GM03348 (cell line): ENCODE results near the gene CFTR.

ENCODE experiments used
- DNase-seq: peaks from one replicate; pipeline ENCODE4 v3.0.0; 2012; ENCODE audit warnings: low spot score

The CFTR gene

GRCh38 chr7:117652943-117653680 is 173.3 kb downstream of the CFTR start:
- DNase-seq = no peak

DNA sequence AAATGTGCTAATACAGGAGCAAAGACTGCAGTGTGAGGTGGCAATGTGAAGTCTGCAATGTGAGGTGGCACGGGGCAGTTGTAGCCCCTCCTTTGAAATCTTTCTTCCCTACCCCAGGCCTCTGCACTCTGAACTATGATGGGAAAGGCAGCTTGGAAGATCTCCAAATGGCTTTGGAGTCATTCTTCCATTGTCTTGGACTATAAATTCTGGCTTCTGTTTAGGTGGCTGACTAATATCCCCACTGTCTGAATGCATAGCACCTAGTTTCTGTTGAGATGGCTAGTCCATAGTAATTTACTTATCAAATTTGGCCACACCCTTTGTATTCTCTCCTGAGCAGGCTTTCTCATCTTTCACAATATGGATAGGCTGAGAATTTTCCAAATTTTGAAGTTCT is 175.0 kb downstream of the CFTR start:
- no peak for DNase-seq

- DNase-seq = no peak
Observed at GRCh38 chr7:117656806-117657205, 177.0 kb downstream of the CFTR start.

DNA sequence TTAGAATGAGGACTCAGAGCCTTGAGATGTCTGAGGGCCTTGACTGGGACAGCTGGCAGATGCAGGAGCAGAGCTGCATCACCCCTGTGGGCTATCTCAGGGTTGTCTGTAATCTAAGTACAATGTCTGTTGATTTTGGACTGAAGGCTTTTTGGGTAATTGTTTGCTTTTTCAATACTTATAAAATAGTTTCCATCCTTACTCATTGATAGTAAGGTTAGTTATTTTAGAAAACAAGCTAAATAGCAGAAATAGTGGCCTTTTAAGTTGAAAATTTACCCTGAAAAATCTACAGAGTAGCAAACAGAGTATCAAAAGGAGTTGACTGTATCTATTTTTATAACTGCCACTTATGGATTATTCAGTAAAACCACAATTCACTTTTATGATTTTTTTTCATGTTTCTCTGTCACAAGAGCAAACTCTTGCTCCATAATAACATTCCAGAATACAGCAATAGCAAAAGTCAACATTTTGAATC is 179.7 kb downstream of the CFTR start:
- no peak for DNase-seq

GRCh38 chr7:117661328-117661727 is 181.5 kb downstream of the CFTR start:
- DNase-seq = no peak

GRCh38 chr7:117664047-117664446 is 184.2 kb downstream of the CFTR start:
- DNase-seq = no peak

- no peak for DNase-seq
Observed at GRCh38 chr7:117665368-117665767, 185.5 kb downstream of the CFTR start.

DNA sequence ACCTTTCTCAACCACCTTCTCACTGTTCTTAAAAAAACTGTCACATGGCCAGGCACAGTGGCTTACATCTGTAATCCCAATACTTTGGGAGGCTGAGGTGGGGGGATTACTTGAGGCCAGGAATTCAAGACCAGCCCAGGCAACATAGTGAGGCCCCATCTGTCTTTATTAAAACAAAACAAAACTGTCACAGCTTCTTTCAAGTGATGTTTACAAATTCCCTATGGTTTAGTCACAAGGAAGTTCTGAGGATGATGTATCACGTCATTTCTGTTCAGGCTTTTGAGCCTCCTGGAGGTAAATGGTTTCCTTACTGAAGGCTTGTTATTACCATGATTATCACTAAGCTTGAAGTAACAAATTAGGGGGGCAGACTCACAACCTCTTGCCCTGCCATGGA is 186.2 kb downstream of the CFTR start:
- no peak for DNase-seq

DNA sequence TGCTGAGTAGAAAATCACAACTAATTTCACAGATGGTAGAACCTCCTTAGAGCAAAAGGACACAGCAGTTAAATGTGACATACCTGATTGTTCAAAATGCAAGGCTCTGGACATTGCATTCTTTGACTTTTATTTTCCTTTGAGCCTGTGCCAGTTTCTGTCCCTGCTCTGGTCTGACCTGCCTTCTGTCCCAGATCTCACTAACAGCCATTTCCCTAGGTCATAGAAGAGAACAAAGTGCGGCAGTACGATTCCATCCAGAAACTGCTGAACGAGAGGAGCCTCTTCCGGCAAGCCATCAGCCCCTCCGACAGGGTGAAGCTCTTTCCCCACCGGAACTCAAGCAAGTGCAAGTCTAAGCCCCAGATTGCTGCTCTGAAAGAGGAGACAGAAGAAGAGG is 186.9 kb downstream of the CFTR start:
- DNase-seq = no peak

GRCh38 chr7:117667456-117667855 is 187.6 kb downstream of the CFTR start:
- DNase-seq = no peak

- DNase-seq = no peak
Observed at GRCh38 chr7:117669818-117670217, 190.0 kb downstream of the CFTR start.

DNA sequence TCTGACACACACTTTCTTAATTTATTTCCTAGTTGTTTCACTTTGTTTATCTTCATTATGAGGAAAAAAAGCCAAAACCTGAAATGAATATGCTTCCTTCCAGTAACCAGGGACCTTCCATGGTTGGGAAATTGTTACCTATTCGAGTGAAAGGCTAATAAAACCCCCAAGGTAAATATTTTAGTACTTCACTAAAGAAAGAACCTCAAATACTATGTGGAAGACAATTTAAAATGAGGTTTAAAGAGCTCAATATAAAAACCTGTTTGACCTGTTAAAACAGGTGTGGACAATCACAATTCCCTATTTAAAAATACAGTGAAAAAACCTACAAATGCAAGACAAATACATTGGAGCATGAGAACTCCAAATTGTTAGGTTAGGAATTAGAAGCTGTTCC is 192.6 kb downstream of the CFTR start:
- no peak for DNase-seq

GRCh38 chr7:117673367-117673766 is 193.5 kb downstream of the CFTR start:
- no peak for DNase-seq

DNA sequence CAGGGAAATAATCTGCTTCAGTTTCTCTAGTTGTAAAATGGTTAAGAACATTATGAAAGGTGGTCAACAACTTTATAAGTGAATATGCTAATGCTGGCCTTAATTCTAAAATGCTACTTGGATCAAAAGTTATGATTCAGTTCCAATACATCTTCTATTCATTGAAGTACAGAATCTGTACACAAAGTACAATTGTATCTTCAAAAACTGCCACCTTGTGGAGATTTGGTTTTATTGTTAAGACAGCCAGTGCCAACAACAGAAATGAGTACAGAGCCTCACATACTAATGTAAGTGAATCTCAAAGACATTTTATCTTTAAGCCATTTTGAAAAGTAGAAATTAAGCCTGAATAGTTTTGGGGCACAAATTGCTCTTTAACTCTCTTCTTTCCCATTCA is 194.0 kb downstream of the CFTR start:
- DNase-seq = peak; percentile 27

DNA sequence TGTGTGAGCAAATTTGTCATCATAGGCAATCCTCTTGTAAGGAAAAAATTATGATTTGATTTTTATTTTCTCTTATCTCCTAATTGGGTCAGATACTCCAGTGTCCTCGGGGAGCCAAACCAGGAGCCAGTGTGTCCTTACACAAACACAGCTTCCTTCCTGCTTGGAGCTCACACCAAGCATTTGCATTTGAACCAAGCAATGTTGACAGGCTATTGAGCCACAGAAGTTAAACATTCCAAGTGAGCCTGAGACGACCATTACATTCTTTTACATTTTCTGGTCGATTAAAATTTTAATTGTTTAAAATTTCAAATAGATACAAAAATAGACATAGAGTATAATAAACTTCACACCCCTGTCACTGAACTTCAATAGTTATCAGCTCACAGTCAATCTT is 194.8 kb downstream of the CFTR start:
- DNase-seq = no peak

- DNase-seq = no peak
Observed at GRCh38 chr7:117675497-117676435, 195.9 kb downstream of the CFTR start.

DNA sequence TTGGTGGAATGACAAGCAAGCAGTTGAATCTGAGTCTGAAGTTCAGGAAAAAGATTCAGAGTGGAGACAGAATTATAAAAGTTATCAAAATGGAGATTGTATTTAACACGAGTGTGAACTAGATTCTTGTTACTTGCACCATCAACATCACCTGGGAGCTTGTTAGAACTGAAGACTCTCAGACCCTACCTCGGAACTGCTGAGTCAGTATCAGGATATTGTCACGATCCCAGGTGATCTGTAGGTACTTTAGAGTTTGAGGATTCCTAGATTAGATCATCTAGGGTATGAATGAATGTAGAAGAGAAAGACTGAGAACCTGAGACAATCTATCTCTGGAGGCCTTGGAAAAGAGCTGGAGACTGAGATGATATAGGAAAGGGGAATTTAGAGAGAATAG is 199.3 kb downstream of the CFTR start:
- DNase-seq = no peak

DNA sequence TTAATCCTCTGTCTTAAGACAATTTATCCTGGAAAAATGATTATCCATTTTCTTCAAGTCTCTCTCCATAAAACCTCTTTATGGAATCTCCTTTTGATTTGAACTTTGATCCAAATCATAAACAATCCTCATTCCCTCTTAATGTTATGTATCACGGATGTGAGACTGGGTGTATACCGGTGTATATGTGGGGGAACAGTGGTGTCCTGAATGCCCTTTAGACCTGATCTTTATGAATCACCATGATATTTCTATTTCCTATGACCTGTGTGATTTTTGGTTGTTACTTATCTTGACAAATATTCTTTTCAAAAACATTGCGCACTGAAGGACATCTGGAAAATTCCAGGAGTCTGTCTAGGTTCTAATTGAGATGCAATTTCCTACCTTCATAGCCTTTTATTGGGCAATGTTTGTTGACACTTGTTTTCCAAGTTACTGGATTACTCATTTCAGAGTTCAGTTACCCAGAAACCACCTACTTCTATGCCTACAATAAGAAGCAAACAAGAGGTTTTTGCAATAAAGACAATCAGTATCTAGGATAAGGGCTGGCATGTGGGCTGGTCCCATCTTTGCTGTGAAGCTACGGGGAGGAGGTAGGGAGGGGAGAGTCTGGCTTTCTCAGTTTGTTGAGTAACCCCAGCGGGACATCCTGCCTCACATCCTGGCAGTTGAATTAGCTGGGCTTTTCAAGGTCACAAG is 203.0 kb downstream of the CFTR start:
- DNase-seq = no peak

GRCh38 chr7:117683430-117684175 is 203.8 kb downstream of the CFTR start:
- DNase-seq = no peak

DNA sequence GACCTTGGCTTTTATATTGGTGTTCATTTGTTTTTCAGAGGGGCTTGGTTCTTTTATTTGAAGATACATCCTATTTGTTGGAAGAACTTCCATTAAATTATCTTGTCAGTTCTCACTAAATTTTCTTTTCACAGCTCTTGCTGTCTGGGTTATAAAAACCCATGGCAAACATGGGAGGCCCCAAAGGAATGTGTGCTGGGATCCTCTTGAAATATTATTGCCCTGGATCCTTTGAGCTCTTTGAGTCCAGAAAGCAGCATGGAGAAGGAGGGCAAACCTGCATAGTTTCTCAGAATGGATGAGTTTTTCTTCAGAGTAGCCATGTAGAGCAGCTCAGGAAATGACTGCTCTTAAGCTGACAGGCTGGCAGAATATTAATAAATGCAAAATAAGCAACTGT is 206.0 kb downstream of the CFTR start:
- no peak for DNase-seq

- DNase-seq = no peak
Observed at GRCh38 chr7:117686311-117686935, 206.6 kb downstream of the CFTR start.
